Activated CD8-positive, alpha-beta T cell treated with anti-CD3 and anti-CD28 coated beads for 36 hours (primary cell): ENCODE data around the gene CETN1. TPM values are rescaled to one million over a fixed set of nuclear protein-coding genes. Genes with fewer than 3 reads are reported as not detected.

ENCODE experiments used
- ATAC-seq: fragments of 200-7000 bp; cut with Tn5 transposase; one replicate; pipeline ENCODE4 v1.10.0; 2021; ENCODE audit warnings: mild to moderate bottlenecking, moderate library complexity
- CTCF ChIA-PET: fragments of 350-600 bp; sonication (Branson Sonifier 250); formaldehyde crosslinking; loops from one replicate; lab custom pipeline; 2021; ENCODE audit warnings: antibody characterized with exemption; lab: Charles Lee
- POLR2A ChIA-PET: fragments of 350-600 bp; sonication (Branson Sonifier 250); formaldehyde crosslinking; loops from one replicate; lab custom pipeline; 2021; ENCODE audit warnings: antibody characterized with exemption; lab: Charles Lee
- DNase-seq: peaks from one replicate; pipeline ENCODE4 v3.0.0-alpha.2; 2020
- H3K27ac Mint-ChIP-seq: one replicate; pipeline ENCODE4 v1.8.0; 2021; ENCODE audit warnings: mild to moderate bottlenecking, mixed read lengths
- H3K27me3 Mint-ChIP-seq: one replicate; pipeline ENCODE4 v1.8.0; 2021; ENCODE audit warnings: mixed read lengths
- H3K36me3 Mint-ChIP-seq: one replicate; pipeline ENCODE4 v1.8.0; 2021; ENCODE audit warnings: low read depth, mixed read lengths
- H3K4me1 Mint-ChIP-seq: one replicate; pipeline ENCODE4 v1.8.0; 2021; ENCODE audit warnings: low read depth, mixed read lengths
- H3K4me3 Mint-ChIP-seq: one replicate; pipeline ENCODE4 v1.8.0; 2021; ENCODE audit warnings: mild to moderate bottlenecking, moderate library complexity, mixed read lengths
- H3K9me3 Mint-ChIP-seq: one replicate; pipeline ENCODE4 v1.8.0; 2021; ENCODE audit warnings: mixed read lengths
- CTCF ChIP-seq: fragments of 200-600 bp; IDR thresholded peaks from one replicate; pipeline ENCODE4 v1.8.0; 2022; ENCODE audit warnings: antibody characterized with exemption, mild to moderate bottlenecking
- intact Hi-C: fragments of 100-400 bp; cut with micrococcal nuclease; formaldehyde crosslinking; loops from one replicate; pipeline ENCODE4 v1.10.0; 2022
- total RNA-seq, 2 experiments: library from RNA; stranded (reverse); gene quantifications; one replicate each; pipeline ENCODE4 v1.2.3, GENCODE V29; 2021

The CETN1 gene
- total RNA-seq, result not detected

GRCh38 chr18:580154-580553 lies at the start of gene CETN1:
TSS of gene CETN1 (plus strand) at chr18:580380. CDS start at chr18:580409, 29 bp downstream.
- intact Hi-C loops, result no loop called here
- CTCF ChIA-PET, result no interaction called here
- Mint-ChIP-seq H3K4me3 (no peak within 1 kb of the TSS), H3K27ac (no peak within 1 kb of the TSS), H3K36me3 (no peaks in the 10 kb centered on the region), H3K4me1 (no peaks in the 10 kb centered on the region), H3K9me3 (no peaks in the 10 kb centered on the region), H3K27me3 (no peaks in the 10 kb centered on the region)
- no peak for ATAC-seq
- no peak for TF ChIP-seq CTCF
- POLR2A ChIA-PET, result no interaction called here
- DNase-seq, result no peak

GRCh38 chr18:532018-532417 lies 48.2 kb upstream of the CETN1 start:
- no peak for TF ChIP-seq CTCF
- POLR2A ChIA-PET, result no interaction called here
- H3K4me3 Mint-ChIP-seq, result no peak overlapping the region

GRCh38 chr18:532632-533031 lies 47.5 kb upstream of the CETN1 start:
- CTCF ChIA-PET, result no interaction called here
- ATAC-seq (no peak), DNase-seq (no peak)
- POLR2A ChIA-PET, result no interaction called here
- no peaks in the 10 kb centered on the region for H3K9me3 Mint-ChIP-seq
- intact Hi-C loops, result no loop called here
- no peaks in the 10 kb centered on the region for H3K36me3 Mint-ChIP-seq
- no peak for TF ChIP-seq CTCF
- peaks cover 6% of the 10 kb centered on the region for H3K27me3 Mint-ChIP-seq
- H3K27ac Mint-ChIP-seq, result no peak overlapping the region
- no peak overlapping the region for H3K4me3 Mint-ChIP-seq
- H3K4me1 Mint-ChIP-seq, result no peaks in the 10 kb centered on the region

More at GRCh38 chr18:532018-532417, 48.2 kb upstream of the CETN1 start:
- Mint-ChIP-seq H3K36me3 (no peaks in the 10 kb centered on the region), H3K9me3 (no peaks in the 10 kb centered on the region), H3K27ac (no peak overlapping the region), H3K27me3 (peaks cover 6% of the 10 kb centered on the region), H3K4me1 (no peaks in the 10 kb centered on the region)
- intact Hi-C loops, result no loop called here
- ATAC-seq, result no peak
- DNase-seq, result no peak
- CTCF ChIA-PET, result no interaction called here

- DNase-seq (no peak), ATAC-seq (no peak)
- no peak overlapping the region for H3K27ac Mint-ChIP-seq
- H3K27me3 Mint-ChIP-seq, result peaks cover 4% of the 10 kb centered on the region
- ChIA-PET CTCF (no interaction called here), POLR2A (no interaction called here)
- intact Hi-C loops, result no loop called here
- no peaks in the 10 kb centered on the region for H3K9me3 Mint-ChIP-seq
- H3K4me3 Mint-ChIP-seq, result no peak overlapping the region
- no peaks in the 10 kb centered on the region for H3K36me3 Mint-ChIP-seq
- TF ChIP-seq CTCF, result no peak
- H3K4me1 Mint-ChIP-seq, result no peaks in the 10 kb centered on the region
Measured at GRCh38 chr18:533995-534601, 46.1 kb upstream of the CETN1 start.

- Mint-ChIP-seq H3K27ac (no peak overlapping the region), H3K27me3 (no peaks in the 10 kb centered on the region), H3K4me3 (no peak overlapping the region), H3K4me1 (no peaks in the 10 kb centered on the region), H3K36me3 (no peaks in the 10 kb centered on the region), H3K9me3 (no peaks in the 10 kb centered on the region)
- no peak for TF ChIP-seq CTCF
- ChIA-PET POLR2A (no interaction called here), CTCF (no interaction called here)
- intact Hi-C loops, result no loop called here
- DNase-seq (no peak), ATAC-seq (no peak)
Measured at GRCh38 chr18:543447-544078, 36.6 kb upstream of the CETN1 start.
